HepG2 (cell line): ENCODE measurements around the gene TTBK1. TPM values are rescaled to one million over a fixed set of nuclear protein-coding genes. Genes with fewer than 3 reads are reported as not detected.

Experiments
- ARNT2 ChIP-seq: sonication (generic); formaldehyde crosslinking; IDR thresholded peaks from 2 replicates; pipeline ENCODE4 v1.8.0; 2022; ENCODE audit warnings: mild to moderate bottlenecking, low read depth, missing genetic modification reagents, moderate library complexity
- ERF ChIP-seq: IDR thresholded peaks from 2 replicates; pipeline ENCODE4 v1.6.1; 2018; ENCODE audit warnings: missing biosample characterization, missing genetic modification reagents
- KDM5B ChIP-seq: sonication (generic); formaldehyde crosslinking; IDR thresholded peaks from 2 replicates; pipeline ENCODE4 v1.4.0; 2020; ENCODE audit warnings: missing genetic modification reagents, mild to moderate bottlenecking, borderline replicate concordance
- NR2F6 ChIP-seq, 2 experiments: IDR thresholded peaks; 2 replicates each; pipeline ENCODE4 v1.6.1; 2016; ENCODE audit warnings: antibody characterized with exemption in 1 of 2, mild to moderate bottlenecking in 1 of 2
- POLR2A ChIP-seq, 2 experiments: IDR thresholded peaks; 2 replicates each; pipeline ENCODE4 v1.6.1; 2011; ENCODE audit warnings: low read depth in 2 of 2, low read length in 2 of 2, mild to moderate bottlenecking in 1 of 2, moderate library complexity in 1 of 2; ENCODE audit not compliant: insufficient read depth in 1 of 2
- PREB ChIP-seq: sonication (generic); formaldehyde crosslinking; IDR thresholded peaks from 2 replicates; pipeline ENCODE4 v1.4.0; 2020; ENCODE audit warnings: missing genetic modification reagents
- REL ChIP-seq: sonication (generic); formaldehyde crosslinking; conservative IDR thresholded peaks from 2 replicates; pipeline ENCODE4 v1.8.0; 2022; ENCODE audit warnings: mild to moderate bottlenecking, missing genetic modification reagents, moderate library complexity
- RNF219 ChIP-seq: sonication (generic); formaldehyde crosslinking; IDR thresholded peaks from 2 replicates; pipeline ENCODE4 v1.5.0; 2020; ENCODE audit warnings: mild to moderate bottlenecking, missing genetic modification reagents
- SALL2 ChIP-seq: sonication (generic); formaldehyde crosslinking; IDR thresholded peaks from 2 replicates; pipeline ENCODE4 v1.8.1; 2023; ENCODE audit warnings: mild to moderate bottlenecking, missing genetic modification reagents, inconsistent platforms
- SRY ChIP-seq: sonication (generic); formaldehyde crosslinking; IDR thresholded peaks from 2 replicates; pipeline ENCODE4 v1.8.0; 2022; ENCODE audit warnings: mild to moderate bottlenecking, missing genetic modification reagents
- ZBTB1 ChIP-seq: sonication (generic); formaldehyde crosslinking; IDR thresholded peaks from 2 replicates; pipeline ENCODE4 v1.4.0; 2020; ENCODE audit warnings: missing genetic modification reagents, borderline replicate concordance
- ZNF879 ChIP-seq: sonication (generic); formaldehyde crosslinking; IDR thresholded peaks from 2 replicates; pipeline ENCODE4 v1.8.1; 2023; ENCODE audit warnings: missing genetic modification reagents
- polyA plus RNA-seq, 8 experiments: library from polyadenylated mRNA; depleted of rRNA in 3 of 8; stranded (reverse) in 7 of 8; unstranded in 1 of 8; fragments of >200 nt; fragmentation: Illumina TruSeq in 4 of 8; extraction: Trizol in 4 of 8; gene quantifications; 2 replicates each; pipeline versions ENCODE4 v1.2.1 to v1.2.3, GENCODE V29; 2011 to 2016; ENCODE audit warnings: low read depth in 4 of 8, missing spikeins in 1 of 8, mixed read lengths in 1 of 8; ENCODE audit not compliant: insufficient read depth in 1 of 8
- total RNA-seq, 5 experiments: library from RNA; depleted of rRNA; stranded (reverse); fragments of >200 nt; fragmentation: Illumina TruSeq; extraction: Trizol; gene quantifications; 2 replicates each; pipeline ENCODE4 v1.2.3, GENCODE V29; 2016; ENCODE audit warnings: low read depth in 1 of 5
- TF ChIP-seq, protein P1 (sequence below): sonication (generic); formaldehyde crosslinking; IDR thresholded peaks from 2 replicates; pipeline ENCODE4 v1.4.0; 2020; ENCODE audit warnings: missing genetic modification reagents, borderline replicate concordance
- TF ChIP-seq, protein P2 (sequence below): sonication (generic); formaldehyde crosslinking; IDR thresholded peaks from 2 replicates; pipeline ENCODE4 v1.5.0; 2020; ENCODE audit warnings: mild to moderate bottlenecking, missing genetic modification reagents
- TF ChIP-seq, protein P3 (sequence below): sonication (generic); formaldehyde crosslinking; IDR thresholded peaks from 2 replicates; pipeline ENCODE4 v1.4.0; 2020; ENCODE audit warnings: mild to moderate bottlenecking, low read depth, missing genetic modification reagents
- TF ChIP-seq, protein P4 (sequence below): sonication (generic); formaldehyde crosslinking; IDR thresholded peaks from 2 replicates; pipeline ENCODE4 v1.4.0; 2020; ENCODE audit warnings: missing genetic modification reagents, borderline replicate concordance

The TTBK1 gene
- total and polyA plus RNA-seq, 2 of the 13 experiments (the other 11 are each of a cell fraction or from before 2014, with no cell fraction given): 0.24 to 0.33 TPM

DNA sequence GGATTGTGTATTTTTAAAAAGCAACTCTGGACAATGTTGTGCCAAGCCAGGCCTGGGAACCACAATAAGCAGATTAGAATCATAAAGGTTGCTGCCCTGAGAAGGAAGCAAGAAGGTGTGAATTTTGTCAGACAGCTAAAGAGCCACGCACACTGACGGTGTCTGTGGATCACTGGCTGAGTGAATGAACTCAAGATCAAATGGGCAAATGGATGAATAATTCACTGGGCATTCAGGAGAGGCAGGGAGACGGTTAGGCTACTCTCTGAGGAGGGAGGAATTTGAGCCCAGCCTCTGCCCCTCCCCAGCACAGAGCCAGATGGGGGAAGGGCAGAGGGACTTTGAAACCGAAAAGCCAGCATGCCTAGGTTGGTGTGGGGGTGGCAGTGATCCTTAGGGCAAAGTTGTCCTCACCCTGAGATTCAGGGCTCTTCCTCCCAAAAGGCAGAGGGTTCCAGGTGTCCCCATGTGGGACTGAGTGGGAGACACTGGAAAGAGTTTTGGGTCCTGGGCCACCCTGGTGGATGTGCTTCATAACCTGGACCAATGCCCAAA is 35.3 kb downstream of the TTBK1 start (continued):
- TF ChIP-seq, protein P1, sequence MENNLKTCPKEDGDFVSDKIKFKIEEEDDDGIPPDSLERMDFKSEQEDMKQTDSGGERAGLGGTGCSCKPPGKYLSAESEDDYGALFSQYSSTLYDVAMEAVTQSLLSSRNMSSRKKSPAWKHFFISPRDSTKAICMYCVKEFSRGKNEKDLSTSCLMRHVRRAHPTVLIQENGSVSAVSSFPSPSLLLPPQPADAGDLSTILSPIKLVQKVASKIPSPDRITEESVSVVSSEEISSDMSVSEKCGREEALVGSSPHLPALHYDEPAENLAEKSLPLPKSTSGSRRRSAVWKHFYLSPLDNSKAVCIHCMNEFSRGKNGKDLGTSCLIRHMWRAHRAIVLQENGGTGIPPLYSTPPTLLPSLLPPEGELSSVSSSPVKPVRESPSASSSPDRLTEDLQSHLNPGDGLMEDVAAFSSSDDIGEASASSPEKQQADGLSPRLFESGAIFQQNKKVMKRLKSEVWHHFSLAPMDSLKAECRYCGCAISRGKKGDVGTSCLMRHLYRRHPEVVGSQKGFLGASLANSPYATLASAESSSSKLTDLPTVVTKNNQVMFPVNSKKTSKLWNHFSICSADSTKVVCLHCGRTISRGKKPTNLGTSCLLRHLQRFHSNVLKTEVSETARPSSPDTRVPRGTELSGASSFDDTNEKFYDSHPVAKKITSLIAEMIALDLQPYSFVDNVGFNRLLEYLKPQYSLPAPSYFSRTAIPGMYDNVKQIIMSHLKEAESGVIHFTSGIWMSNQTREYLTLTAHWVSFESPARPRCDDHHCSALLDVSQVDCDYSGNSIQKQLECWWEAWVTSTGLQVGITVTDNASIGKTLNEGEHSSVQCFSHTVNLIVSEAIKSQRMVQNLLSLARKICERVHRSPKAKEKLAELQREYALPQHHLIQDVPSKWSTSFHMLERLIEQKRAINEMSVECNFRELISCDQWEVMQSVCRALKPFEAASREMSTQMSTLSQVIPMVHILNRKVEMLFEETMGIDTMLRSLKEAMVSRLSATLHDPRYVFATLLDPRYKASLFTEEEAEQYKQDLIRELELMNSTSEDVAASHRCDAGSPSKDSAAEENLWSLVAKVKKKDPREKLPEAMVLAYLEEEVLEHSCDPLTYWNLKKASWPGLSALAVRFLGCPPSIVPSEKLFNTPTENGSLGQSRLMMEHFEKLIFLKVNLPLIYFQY (CRISPR knock-in tag): no peak
- TF ChIP-seq ZNF879 (CRISPR knock-in tag) (no peak), POLR2A (IDR thresholded peaks at IDR 0.05; ENCODE audit: insufficient read depth in 1 of 2, low read depth in 2 of 2, low read length in 2 of 2) (peak in 1 of 2 experiments; percentile 42; a peak in 1 of 4 replicates), KDM5B (CRISPR knock-in tag) (no peak), ERF (CRISPR knock-in tag) (no peak; the same call in 1 of the 2 replicates), ZBTB1 (CRISPR knock-in tag) (no peak), RNF219 (no peak), SALL2 (CRISPR knock-in tag) (no peak), REL (no peak), NR2F6 (IDR thresholded peaks at IDR 0.05) (peak; percentile 71), NR2F6 (CRISPR knock-in tag; IDR thresholded peaks at IDR 0.05) (peak; percentile 76), PREB (CRISPR knock-in tag) (no peak), SRY (0 out of 2 replicates have a peak, but pooled peaks have one; percentile 20), ARNT2 (peak; percentile 17)
- TF ChIP-seq, protein P2, sequence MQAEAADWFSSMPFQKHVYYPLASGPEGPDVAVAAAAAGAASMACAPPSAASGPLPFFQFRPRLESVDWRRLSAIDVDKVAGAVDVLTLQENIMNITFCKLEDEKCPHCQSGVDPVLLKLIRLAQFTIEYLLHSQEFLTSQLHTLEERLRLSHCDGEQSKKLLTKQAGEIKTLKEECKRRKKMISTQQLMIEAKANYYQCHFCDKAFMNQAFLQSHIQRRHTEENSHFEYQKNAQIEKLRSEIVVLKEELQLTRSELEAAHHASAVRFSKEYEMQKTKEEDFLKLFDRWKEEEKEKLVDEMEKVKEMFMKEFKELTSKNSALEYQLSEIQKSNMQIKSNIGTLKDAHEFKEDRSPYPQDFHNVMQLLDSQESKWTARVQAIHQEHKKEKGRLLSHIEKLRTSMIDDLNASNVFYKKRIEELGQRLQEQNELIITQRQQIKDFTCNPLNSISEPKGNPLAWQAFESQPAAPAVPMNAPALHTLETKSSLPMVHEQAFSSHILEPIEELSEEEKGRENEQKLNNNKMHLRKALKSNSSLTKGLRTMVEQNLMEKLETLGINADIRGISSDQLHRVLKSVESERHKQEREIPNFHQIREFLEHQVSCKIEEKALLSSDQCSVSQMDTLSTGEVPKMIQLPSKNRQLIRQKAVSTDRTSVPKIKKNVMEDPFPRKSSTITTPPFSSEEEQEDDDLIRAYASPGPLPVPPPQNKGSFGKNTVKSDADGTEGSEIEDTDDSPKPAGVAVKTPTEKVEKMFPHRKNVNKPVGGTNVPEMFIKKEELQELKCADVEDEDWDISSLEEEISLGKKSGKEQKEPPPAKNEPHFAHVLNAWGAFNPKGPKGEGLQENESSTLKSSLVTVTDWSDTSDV (CRISPR knock-in tag): no peak
- TF ChIP-seq, protein P3, sequence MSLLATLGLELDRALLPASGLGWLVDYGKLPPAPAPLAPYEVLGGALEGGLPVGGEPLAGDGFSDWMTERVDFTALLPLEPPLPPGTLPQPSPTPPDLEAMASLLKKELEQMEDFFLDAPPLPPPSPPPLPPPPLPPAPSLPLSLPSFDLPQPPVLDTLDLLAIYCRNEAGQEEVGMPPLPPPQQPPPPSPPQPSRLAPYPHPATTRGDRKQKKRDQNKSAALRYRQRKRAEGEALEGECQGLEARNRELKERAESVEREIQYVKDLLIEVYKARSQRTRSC (CRISPR knock-in tag): no peak
- TF ChIP-seq, protein P4, sequence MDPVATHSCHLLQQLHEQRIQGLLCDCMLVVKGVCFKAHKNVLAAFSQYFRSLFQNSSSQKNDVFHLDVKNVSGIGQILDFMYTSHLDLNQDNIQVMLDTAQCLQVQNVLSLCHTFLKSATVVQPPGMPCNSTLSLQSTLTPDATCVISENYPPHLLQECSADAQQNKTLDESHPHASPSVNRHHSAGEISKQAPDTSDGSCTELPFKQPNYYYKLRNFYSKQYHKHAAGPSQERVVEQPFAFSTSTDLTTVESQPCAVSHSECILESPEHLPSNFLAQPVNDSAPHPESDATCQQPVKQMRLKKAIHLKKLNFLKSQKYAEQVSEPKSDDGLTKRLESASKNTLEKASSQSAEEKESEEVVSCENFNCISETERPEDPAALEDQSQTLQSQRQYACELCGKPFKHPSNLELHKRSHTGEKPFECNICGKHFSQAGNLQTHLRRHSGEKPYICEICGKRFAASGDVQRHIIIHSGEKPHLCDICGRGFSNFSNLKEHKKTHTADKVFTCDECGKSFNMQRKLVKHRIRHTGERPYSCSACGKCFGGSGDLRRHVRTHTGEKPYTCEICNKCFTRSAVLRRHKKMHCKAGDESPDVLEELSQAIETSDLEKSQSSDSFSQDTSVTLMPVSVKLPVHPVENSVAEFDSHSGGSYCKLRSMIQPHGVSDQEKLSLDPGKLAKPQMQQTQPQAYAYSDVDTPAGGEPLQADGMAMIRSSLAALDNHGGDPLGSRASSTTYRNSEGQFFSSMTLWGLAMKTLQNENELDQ (CRISPR knock-in tag): no peak
